Mesothelial cell of epicardium (in vitro differentiated cells): ENCODE results near the gene GGT1. TPM values are rescaled to one million over a fixed set of nuclear protein-coding genes. Genes with fewer than 3 reads are reported as not detected.
A peak's percentile ranks its signal among the peaks of the same experiment; 100 is the strongest.
"Not testable (repeated sequence)": the region's sequence is repeated elsewhere in the genome, so short reads cannot be mapped to it uniquely, and the experiment has no call there.

Experiments
- DNase-seq, 2 experiments: peaks; one replicate each; pipeline ENCODE4 v3.0.0; 2021; ENCODE audit warnings: low spot score in 2 of 2; ENCODE audit not compliant: unreplicated experiment in 2 of 2
- H3K27ac Mint-ChIP-seq: 2 replicates; pipeline ENCODE4 v1.8.0; 2021; ENCODE audit warnings: mixed read lengths
- H3K27me3 Mint-ChIP-seq: 2 replicates; pipeline ENCODE4 v1.8.0; 2021; ENCODE audit warnings: low read depth, mixed read lengths
- H3K36me3 Mint-ChIP-seq: 2 replicates; pipeline ENCODE4 v1.8.0; 2021; ENCODE audit warnings: mixed read lengths
- H3K4me1 Mint-ChIP-seq: 2 replicates; pipeline ENCODE4 v1.8.0; 2021; ENCODE audit warnings: mixed read lengths
- H3K4me3 Mint-ChIP-seq: 2 replicates; pipeline ENCODE4 v1.8.0; 2021; ENCODE audit warnings: mild to moderate bottlenecking, moderate library complexity, mixed read lengths
- H3K9me3 Mint-ChIP-seq: 2 replicates; pipeline ENCODE4 v1.8.0; 2021; ENCODE audit warnings: mixed read lengths
- total RNA-seq: library from RNA; stranded (reverse); gene quantifications from 3 replicates; pipeline ENCODE4 v1.2.1, GENCODE V29; 2021
- TF ChIP-seq, protein P1 (sequence below): fragments of 200-600 bp; sonication (generic); IDR thresholded peaks from one replicate; pipeline ENCODE4 v1.5.0; 2021; ENCODE audit warnings: antibody characterized with exemption; ENCODE audit not compliant: unreplicated experiment

GGT1 gene
- total RNA-seq, 1 donor from 2014 or later: 17.5 TPM

DNA sequence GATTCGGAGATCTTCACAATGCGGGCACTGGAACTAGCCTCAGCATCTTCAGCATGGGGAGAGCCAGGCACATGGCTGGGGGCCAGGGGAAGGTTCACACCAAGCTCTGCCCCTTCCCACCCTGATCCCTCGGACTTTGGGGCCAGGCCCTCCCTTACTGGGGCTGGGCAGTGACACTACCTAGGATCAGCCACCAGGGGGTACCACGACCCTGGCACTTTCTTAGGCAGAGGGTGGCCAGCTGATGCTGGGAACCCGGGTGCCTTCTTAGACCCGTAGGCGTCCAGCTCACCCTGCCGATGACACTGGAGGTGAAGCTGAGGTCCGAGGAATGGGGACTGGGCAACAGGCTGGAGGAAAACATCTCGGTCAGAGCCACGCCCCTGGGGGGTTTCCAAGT lies 26.1 kb downstream of the GGT1 start:
- H3K4me1 Mint-ChIP-seq: peaks cover 24% of the 10 kb centered on the region
- not testable (repeated sequence) for H3K9me3 Mint-ChIP-seq, H3K36me3 Mint-ChIP-seq, H3K27me3 Mint-ChIP-seq, DNase-seq, H3K4me3 Mint-ChIP-seq, H3K27ac Mint-ChIP-seq
- TF ChIP-seq, protein P1, sequence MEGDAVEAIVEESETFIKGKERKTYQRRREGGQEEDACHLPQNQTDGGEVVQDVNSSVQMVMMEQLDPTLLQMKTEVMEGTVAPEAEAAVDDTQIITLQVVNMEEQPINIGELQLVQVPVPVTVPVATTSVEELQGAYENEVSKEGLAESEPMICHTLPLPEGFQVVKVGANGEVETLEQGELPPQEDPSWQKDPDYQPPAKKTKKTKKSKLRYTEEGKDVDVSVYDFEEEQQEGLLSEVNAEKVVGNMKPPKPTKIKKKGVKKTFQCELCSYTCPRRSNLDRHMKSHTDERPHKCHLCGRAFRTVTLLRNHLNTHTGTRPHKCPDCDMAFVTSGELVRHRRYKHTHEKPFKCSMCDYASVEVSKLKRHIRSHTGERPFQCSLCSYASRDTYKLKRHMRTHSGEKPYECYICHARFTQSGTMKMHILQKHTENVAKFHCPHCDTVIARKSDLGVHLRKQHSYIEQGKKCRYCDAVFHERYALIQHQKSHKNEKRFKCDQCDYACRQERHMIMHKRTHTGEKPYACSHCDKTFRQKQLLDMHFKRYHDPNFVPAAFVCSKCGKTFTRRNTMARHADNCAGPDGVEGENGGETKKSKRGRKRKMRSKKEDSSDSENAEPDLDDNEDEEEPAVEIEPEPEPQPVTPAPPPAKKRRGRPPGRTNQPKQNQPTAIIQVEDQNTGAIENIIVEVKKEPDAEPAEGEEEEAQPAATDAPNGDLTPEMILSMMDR: peak; percentile 52

- not testable (repeated sequence) for H3K9me3 Mint-ChIP-seq, DNase-seq, H3K36me3 Mint-ChIP-seq, H3K27me3 Mint-ChIP-seq, H3K4me3 Mint-ChIP-seq
- Mint-ChIP-seq H3K27ac (peak overlapping the region; percentile 76), H3K4me1 (peaks cover 27% of the 10 kb centered on the region)
These were observed 27.9 kb downstream of the GGT1 start for GRCh38 chr22:24630812-24631427.

DNA sequence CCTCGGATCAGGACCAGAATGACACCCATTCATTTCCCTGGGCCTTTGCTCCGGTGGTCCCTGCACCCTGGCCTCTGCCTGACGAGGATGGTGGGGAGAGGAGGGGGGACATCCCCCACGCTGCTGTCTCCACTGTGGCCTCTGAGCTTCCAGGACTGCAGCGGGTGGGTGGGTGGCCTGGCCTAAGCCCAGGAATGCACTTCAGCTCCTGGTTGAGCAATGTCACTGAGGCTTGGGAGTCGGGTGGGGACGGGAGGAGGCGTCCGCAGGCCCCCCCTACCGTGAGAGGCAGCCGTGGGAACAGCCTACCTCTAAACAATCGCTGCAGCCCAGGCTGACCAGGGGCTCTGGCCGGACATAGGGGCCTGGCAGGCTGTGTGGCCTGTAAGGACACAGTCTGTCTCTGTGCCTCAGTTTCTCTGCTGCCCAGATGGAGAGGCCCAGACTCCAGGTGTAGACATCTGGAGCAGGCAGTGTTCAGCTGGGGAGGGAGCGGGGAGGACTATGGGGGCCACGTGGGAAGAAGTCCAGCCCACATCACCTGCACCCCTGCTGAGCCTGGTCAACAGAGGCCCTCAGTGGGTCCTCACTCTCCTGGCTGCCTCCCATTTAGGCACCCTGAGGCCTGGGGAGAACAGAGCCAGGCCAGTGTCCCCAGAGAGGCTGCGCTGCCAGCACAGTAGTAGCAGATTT lies 28.6 kb downstream of the GGT1 start:
- H3K36me3 Mint-ChIP-seq, H3K27me3 Mint-ChIP-seq, DNase-seq, H3K4me3 Mint-ChIP-seq, H3K9me3 Mint-ChIP-seq: not testable (repeated sequence)
- Mint-ChIP-seq H3K27ac (peak overlapping the region; percentile 76), H3K4me1 (peaks cover 27% of the 10 kb centered on the region)

DNA sequence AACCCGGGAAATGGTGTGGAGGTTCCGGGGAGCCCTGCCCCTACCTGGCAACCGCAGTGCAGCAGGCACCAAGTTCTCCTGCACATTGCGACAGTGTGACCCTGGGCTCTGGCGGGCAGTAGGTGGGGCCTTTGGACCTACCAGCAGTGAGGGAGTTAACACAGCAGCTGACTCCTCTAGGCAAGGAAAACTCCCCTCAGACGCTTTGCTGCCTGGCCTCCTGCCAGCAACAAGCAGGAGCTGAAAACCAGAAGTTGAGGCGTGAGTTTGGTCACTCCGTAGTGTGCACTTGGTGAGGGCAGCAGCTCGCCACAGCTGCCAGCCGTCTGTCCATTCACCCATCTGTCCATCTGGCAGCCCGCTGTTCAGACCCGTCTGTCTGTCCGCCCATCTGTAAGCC lies 29.6 kb downstream of the GGT1 start:
- peak overlapping the region; percentile 50 for H3K4me3 Mint-ChIP-seq
- not testable (repeated sequence) for H3K36me3 Mint-ChIP-seq, H3K9me3 Mint-ChIP-seq, H3K27me3 Mint-ChIP-seq, DNase-seq
- peak overlapping the region; percentile 56 for H3K27ac Mint-ChIP-seq
- peaks cover 27% of the 10 kb centered on the region for H3K4me1 Mint-ChIP-seq

DNA sequence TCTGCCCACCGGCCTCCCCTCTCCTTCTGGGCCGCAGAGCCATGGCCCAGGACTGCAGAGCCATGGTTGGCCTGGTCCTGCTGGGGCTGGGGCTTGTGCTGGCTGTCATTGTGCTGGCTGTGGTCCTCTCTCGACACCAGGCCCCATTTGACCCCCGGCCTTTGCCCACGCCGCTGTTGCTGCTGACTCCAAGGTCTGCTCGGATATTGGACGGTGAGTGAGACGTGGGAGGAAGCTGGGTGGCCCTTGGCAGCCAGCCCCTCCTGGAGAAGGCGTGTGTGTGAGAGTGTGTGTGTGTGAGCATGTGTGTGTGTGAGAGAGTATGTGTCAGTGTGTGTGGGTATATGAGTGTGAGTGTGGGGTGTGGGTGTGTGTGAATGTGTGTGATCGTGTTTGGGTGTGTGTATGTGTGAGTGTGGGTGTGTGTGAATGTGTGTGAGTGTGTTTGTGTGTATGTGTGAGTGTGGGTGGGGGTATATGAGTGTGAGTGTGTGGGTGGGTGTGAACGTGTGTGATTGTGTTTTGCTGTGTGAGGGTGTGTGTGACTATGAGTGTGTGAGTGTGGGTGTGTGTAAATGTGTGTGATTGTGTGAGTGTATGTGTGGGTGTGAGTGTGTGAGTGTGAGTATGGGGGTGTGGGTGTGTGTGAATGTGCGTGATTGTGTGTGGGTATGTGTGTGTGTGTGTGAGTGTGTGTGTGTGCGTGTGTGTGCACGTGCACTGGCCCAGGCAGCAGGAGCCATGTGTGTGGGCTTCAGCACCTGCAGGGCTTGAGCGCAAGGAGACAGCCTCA lies 30.4 kb downstream of the GGT1 start:
- peak overlapping the region; percentile 50 for H3K4me3 Mint-ChIP-seq
- peaks cover 27% of the 10 kb centered on the region for H3K4me1 Mint-ChIP-seq
- not testable (repeated sequence) for H3K27me3 Mint-ChIP-seq, DNase-seq, H3K9me3 Mint-ChIP-seq, H3K36me3 Mint-ChIP-seq
- peak overlapping the region; percentile 65 for H3K27ac Mint-ChIP-seq

DNA sequence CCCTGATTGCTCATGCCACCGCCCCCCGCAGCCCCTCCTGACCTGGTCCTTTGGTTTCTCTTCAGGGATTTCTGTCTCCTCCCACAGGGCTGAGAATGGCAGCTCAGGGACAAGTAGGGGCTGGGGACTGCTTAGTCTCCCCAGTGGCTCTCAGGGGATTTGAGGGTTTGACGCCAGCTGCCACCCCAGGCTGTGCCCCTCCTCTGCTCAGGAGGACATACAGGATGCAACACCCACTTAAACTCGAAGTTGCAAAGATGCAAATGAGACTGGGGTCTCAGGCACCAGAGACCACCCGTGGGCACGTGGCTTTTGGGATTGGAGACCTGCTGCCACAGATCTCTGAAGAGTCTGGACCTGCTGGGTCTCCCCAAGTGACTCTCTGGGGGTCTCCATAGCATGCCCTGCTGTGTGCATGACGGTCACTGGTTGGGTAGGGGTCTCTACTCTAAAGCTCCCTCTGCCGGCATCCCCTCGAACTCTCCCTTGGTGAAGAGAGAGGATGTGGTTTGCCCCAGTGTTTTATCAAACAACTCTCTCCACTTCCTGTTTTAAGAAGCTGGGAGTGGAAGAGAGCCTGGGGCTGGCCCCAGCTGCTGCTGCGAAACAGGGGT lies 31.9 kb downstream of the GGT1 start:
- not testable (repeated sequence) for H3K27ac Mint-ChIP-seq, H3K36me3 Mint-ChIP-seq, DNase-seq, H3K9me3 Mint-ChIP-seq, H3K4me3 Mint-ChIP-seq, H3K27me3 Mint-ChIP-seq
- peaks cover 27% of the 10 kb centered on the region for H3K4me1 Mint-ChIP-seq

DNA sequence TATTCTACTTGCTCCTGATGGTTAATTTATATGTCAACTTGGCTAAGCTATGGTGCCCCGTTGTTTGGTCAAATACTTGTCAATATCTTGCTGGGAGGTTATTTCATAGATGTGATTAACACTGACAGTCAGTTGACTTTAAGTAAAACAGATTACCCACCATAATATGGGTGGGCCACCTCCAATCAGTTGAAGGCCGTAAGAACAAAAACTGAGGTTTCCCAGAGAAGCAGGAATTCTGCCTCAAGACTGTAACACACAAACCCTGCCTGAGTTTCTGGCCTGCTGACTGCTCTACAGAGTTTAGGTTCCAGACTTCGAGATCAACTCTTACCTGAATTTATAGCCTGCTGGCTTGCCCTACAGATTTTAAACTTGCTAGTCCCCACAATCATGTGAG lies 33.5 kb downstream of the GGT1 start:
- H3K4me3 Mint-ChIP-seq, DNase-seq, H3K27me3 Mint-ChIP-seq, H3K9me3 Mint-ChIP-seq, H3K27ac Mint-ChIP-seq, H3K36me3 Mint-ChIP-seq: not testable (repeated sequence)
- peaks cover 17% of the 10 kb centered on the region for H3K4me1 Mint-ChIP-seq

GRCh38 chr22:24642307-24642706 lies 39.3 kb downstream of the GGT1 start:
- not testable (repeated sequence) for DNase-seq, H3K36me3 Mint-ChIP-seq, H3K4me1 Mint-ChIP-seq, H3K27me3 Mint-ChIP-seq, H3K27ac Mint-ChIP-seq, H3K9me3 Mint-ChIP-seq, H3K4me3 Mint-ChIP-seq

GRCh38 chr22:24644409-24644808 lies 41.4 kb downstream of the GGT1 start:
- not testable (repeated sequence) for H3K9me3 Mint-ChIP-seq, H3K27me3 Mint-ChIP-seq, H3K36me3 Mint-ChIP-seq, H3K4me3 Mint-ChIP-seq, H3K27ac Mint-ChIP-seq, H3K4me1 Mint-ChIP-seq, DNase-seq

GRCh38 chr22:24645408-24646399 lies 42.7 kb downstream of the GGT1 start:
- H3K9me3 Mint-ChIP-seq, H3K27me3 Mint-ChIP-seq, H3K27ac Mint-ChIP-seq, H3K4me1 Mint-ChIP-seq, H3K36me3 Mint-ChIP-seq, H3K4me3 Mint-ChIP-seq, DNase-seq: not testable (repeated sequence)

- not testable (repeated sequence) for DNase-seq, H3K4me3 Mint-ChIP-seq, H3K4me1 Mint-ChIP-seq, H3K9me3 Mint-ChIP-seq, H3K27ac Mint-ChIP-seq, H3K27me3 Mint-ChIP-seq, H3K36me3 Mint-ChIP-seq
These were observed 43.8 kb downstream of the GGT1 start for GRCh38 chr22:24646756-24647155.

DNA sequence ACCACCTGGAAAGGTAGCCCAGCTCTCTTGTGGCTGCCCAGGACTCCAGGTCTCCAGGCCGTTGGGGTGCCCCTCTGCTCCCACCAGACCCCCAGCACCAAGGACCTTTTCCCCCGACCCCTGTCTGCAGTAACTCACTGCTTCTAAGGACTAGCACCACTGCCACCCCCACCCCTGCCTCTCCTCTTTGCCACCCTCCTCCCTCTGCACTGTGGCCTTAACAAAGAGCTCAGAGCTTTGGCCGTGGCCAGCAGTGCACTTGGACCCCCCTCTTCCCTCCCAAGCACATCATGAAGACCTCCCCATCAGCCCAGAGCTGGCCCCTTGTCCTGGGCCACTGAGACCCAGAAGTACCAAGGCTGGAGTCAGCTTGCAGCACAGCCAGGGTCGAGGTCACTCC lies 46.4 kb downstream of the GGT1 start:
- H3K4me1 Mint-ChIP-seq, H3K9me3 Mint-ChIP-seq, H3K27ac Mint-ChIP-seq, H3K27me3 Mint-ChIP-seq, H3K36me3 Mint-ChIP-seq, H3K4me3 Mint-ChIP-seq, DNase-seq: not testable (repeated sequence)
